Natural killer cell (primary cell): ENCODE results near the gene DYNLRB1. TPM values are rescaled to one million over a fixed set of nuclear protein-coding genes. Genes with fewer than 3 reads are reported as not detected.

Experiments
- ATAC-seq, 3 donors: fragments of 150-1000 bp in 2 of 3; fragments of 200-7000 bp in 1 of 3; cut with Tn5 transposase; 1 replicate in 1 of 3; 2 replicates in 2 of 3; pipeline ENCODE4 v1.10.0; 2021; ENCODE audit warnings: mild to moderate bottlenecking in 2 of 3, moderate library complexity in 2 of 3
- DNase-seq, 2 donors: peaks; one replicate each; pipeline versions ENCODE4 v3.0.0 to v3.0.0-alpha.2; 2013 to 2021; ENCODE audit warnings: mixed read lengths in 1 of 2
- H3K27ac ChIP-seq: one replicate; pipeline ENCODE4 v1.5.1; 2013; ENCODE audit warnings: mild to moderate bottlenecking, low read length
- H3K27me3 ChIP-seq: one replicate; pipeline ENCODE4 v1.6.1; 2013; ENCODE audit warnings: low read length; ENCODE audit not compliant: control insufficient read depth, insufficient read depth
- H3K36me3 ChIP-seq: one replicate; pipeline ENCODE4 v1.6.1; 2013; ENCODE audit warnings: low read length; ENCODE audit not compliant: control insufficient read depth, insufficient read depth
- H3K4me1 ChIP-seq: one replicate; pipeline ENCODE4 v1.6.1; 2013; ENCODE audit warnings: low read length; ENCODE audit not compliant: control insufficient read depth, insufficient read depth
- H3K4me3 ChIP-seq: one replicate; pipeline ENCODE4 v1.5.1; 2013; ENCODE audit warnings: low read length
- H3K9me3 ChIP-seq: one replicate; pipeline ENCODE4 v1.6.1; 2013; ENCODE audit warnings: low read length; ENCODE audit not compliant: control insufficient read depth, insufficient read depth
- H3K27ac Mint-ChIP-seq, 2 donors: one replicate each; pipeline ENCODE4 v1.8.0; 2022; ENCODE audit warnings: mild to moderate bottlenecking in 2 of 2, mixed read lengths in 2 of 2, moderate library complexity in 1 of 2
- H3K27me3 Mint-ChIP-seq, 2 donors: one replicate each; pipeline ENCODE4 v1.8.0; 2022; ENCODE audit warnings: low read depth in 2 of 2, mixed read lengths in 2 of 2
- H3K36me3 Mint-ChIP-seq: one replicate; pipeline ENCODE4 v1.8.0; 2022; ENCODE audit warnings: mixed read lengths
- H3K4me1 Mint-ChIP-seq, 2 donors: one replicate each; pipeline ENCODE4 v1.8.0; 2022; ENCODE audit warnings: mixed read lengths in 2 of 2
- H3K4me3 Mint-ChIP-seq: one replicate; pipeline ENCODE4 v1.8.0; 2022; ENCODE audit warnings: mild to moderate bottlenecking, moderate library complexity, mixed read lengths
- H3K9me3 Mint-ChIP-seq, 2 donors: one replicate each; pipeline ENCODE4 v1.8.0; 2022; ENCODE audit warnings: mixed read lengths in 2 of 2
- WGBS: methylation state at CpG from one replicate; pipeline ENCODE4 v1.1.7; 2013; ENCODE audit warnings: missing lambda C conversion rate; ENCODE audit not compliant: insufficient coverage; 5-methylcytosine and 5-hydroxymethylcytosine counted together
- intact Hi-C: fragments of 100-400 bp; cut with micrococcal nuclease; formaldehyde crosslinking; loops from one replicate; pipeline ENCODE4 v1.14.2; 2022
- total RNA-seq, 4 donors: library from RNA; stranded (reverse); fragments of 120-200 nt in 1 of 4; gene quantifications; one replicate each; pipeline versions ENCODE4 v1.2.3 to v1.2.4, GENCODE V29; 2013 to 2022
- TF ChIP-seq, protein P1 (sequence below): fragments of 200-600 bp; IDR thresholded peaks from one replicate; pipeline ENCODE4 v1.8.0; 2022; ENCODE audit warnings: antibody characterized with exemption

Gene DYNLRB1
- total RNA-seq, 3 donors from 2014 or later (not counting 1 experiment from before 2014, with no cell fraction given): 58.7 to 65.5 (median 61.4) TPM

DNA sequence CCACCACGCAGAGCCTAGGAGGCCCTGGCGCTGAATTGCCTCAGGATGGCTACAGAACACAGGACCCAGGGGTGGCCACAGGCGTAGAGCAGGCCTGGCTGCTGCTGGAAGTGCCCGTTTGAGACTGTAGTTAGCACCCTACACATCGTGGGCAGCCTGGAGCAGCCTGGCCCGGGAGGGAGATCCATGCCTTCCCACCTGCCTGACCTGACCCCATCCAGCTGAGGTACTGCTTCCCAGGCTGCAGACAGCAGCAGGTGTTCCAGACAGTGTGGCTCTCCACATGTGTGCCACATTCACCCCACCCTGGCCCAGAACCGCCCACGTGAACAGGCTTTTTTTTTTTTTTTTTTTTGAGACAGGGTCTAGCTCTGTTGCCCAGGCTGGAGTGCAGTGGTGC lies 21.4 kb downstream of the DYNLRB1 start:
- 82% methylated on average over 8 of the region's 8 CpGs for WGBS
- no peaks in the 10 kb centered on the region for H3K9me3 Mint-ChIP-seq
- peaks cover 7 to 15% of the 10 kb centered on the region in 2 donors for H3K4me1 Mint-ChIP-seq
- no peak for ATAC-seq
- Histone ChIP-seq H3K36me3 (peaks cover 55% of the 10 kb centered on the region), H3K4me1 (peaks cover 16% of the 10 kb centered on the region), H3K27me3 (no peaks in the 10 kb centered on the region), H3K9me3 (no peaks in the 10 kb centered on the region), H3K27ac (no peak overlapping the region), H3K4me3 (no peak overlapping the region)
- no peak overlapping the region for H3K4me3 Mint-ChIP-seq
- no peak for DNase-seq
- TF ChIP-seq, protein P1, sequence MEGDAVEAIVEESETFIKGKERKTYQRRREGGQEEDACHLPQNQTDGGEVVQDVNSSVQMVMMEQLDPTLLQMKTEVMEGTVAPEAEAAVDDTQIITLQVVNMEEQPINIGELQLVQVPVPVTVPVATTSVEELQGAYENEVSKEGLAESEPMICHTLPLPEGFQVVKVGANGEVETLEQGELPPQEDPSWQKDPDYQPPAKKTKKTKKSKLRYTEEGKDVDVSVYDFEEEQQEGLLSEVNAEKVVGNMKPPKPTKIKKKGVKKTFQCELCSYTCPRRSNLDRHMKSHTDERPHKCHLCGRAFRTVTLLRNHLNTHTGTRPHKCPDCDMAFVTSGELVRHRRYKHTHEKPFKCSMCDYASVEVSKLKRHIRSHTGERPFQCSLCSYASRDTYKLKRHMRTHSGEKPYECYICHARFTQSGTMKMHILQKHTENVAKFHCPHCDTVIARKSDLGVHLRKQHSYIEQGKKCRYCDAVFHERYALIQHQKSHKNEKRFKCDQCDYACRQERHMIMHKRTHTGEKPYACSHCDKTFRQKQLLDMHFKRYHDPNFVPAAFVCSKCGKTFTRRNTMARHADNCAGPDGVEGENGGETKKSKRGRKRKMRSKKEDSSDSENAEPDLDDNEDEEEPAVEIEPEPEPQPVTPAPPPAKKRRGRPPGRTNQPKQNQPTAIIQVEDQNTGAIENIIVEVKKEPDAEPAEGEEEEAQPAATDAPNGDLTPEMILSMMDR: no peak
- H3K27me3 Mint-ChIP-seq: no peaks in the 10 kb centered on the region
- peaks cover 9% of the 10 kb centered on the region for H3K36me3 Mint-ChIP-seq
- H3K27ac Mint-ChIP-seq: no peak overlapping the region
- intact Hi-C loops: loop anchor here (1.0 to 10.0 kb wide), 2 partner anchors 167 to 232 kb away; partner anchors contain the start of gene TP53INP2

DNA sequence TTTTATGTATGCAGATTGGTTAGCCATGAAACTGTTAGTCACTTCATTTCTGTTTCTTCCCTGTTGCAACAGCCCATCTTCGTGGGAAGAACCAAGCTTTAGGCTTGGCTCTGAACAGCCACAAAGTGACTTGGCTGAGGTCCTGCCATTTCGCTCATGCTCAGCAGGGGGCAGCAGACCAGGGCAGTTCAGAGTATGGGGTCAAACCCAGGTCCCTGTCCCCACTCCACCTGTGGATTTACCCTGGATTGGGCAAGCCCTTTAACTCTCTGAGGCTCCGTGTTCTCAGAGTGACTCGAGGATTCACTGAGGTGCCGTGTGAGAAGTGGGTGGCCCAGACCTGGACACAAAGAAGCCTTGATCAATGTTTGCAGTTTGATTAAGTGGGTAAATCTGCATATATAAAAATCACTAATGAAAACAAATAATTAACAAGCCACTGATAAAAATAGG lies 22.5 kb downstream of the DYNLRB1 start:
- intact Hi-C loops: loop anchor here (1.0 to 10.0 kb wide), 2 partner anchors 166 to 231 kb away; partner anchors contain the start of gene TP53INP2
- no peak overlapping the region for H3K4me3 ChIP-seq
- Mint-ChIP-seq H3K36me3 (peaks cover 9% of the 10 kb centered on the region), H3K27me3 (no peaks in the 10 kb centered on the region), H3K4me1 (peaks cover 7 to 15% of the 10 kb centered on the region in 2 donors), H3K4me3 (no peak overlapping the region), H3K27ac (peak overlapping the region in 1 of 2 donors; percentile 65), H3K9me3 (no peaks in the 10 kb centered on the region)
- H3K36me3 ChIP-seq: peaks cover 50% of the 10 kb centered on the region
- TF ChIP-seq, protein P1: peak; percentile 70
- H3K9me3 ChIP-seq: no peaks in the 10 kb centered on the region
- no peaks in the 10 kb centered on the region for H3K27me3 ChIP-seq
- ATAC-seq (peak; percentile 46 to 64 (median 64)), DNase-seq (peak; percentile 32 to 73)
- peaks cover 16% of the 10 kb centered on the region for H3K4me1 ChIP-seq
- WGBS: 60% methylated on average over 5 of the region's 5 CpGs
- no peak overlapping the region for H3K27ac ChIP-seq

DNA sequence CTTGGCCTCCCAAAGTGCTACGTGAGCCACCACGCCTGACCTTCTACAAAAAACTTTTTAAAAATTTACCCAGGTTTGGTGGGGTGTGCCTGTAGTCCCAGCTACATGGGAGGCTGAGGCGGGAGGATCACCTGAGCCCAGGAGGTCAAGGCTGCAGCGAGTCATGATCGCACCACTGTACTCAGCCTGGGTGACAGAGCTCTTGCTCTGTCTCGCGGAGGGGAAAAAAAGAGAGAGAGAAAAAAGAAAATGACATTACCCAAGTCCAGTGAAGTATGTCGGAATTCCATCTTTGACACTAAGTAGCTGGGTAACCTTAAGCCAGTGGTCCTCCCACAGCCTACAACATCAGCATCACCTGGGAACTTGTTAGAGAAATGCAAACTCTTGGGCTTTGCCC lies 23.5 kb downstream of the DYNLRB1 start:
- Mint-ChIP-seq H3K27me3 (no peaks in the 10 kb centered on the region), H3K4me1 (peaks cover 15 to 25% of the 10 kb centered on the region in 2 donors), H3K27ac (no peak overlapping the region), H3K9me3 (no peaks in the 10 kb centered on the region), H3K36me3 (peaks cover 9% of the 10 kb centered on the region), H3K4me3 (no peak overlapping the region)
- Histone ChIP-seq H3K36me3 (peaks cover 43% of the 10 kb centered on the region), H3K4me1 (peaks cover 16% of the 10 kb centered on the region), H3K9me3 (no peaks in the 10 kb centered on the region), H3K27me3 (no peaks in the 10 kb centered on the region), H3K27ac (no peak overlapping the region), H3K4me3 (no peak overlapping the region)
- intact Hi-C loops: loop anchor here (10.0 kb wide), 1 partner anchor 165 kb away; the partner anchor contains the start of gene TP53INP2
- TF ChIP-seq, protein P1: no peak
- WGBS: 94% methylated on average over 8 of the region's 8 CpGs
- no peak for ATAC-seq
- DNase-seq: no peak
